ENCODE results near the gene AGXT.

Gene AGXT

DNA sequence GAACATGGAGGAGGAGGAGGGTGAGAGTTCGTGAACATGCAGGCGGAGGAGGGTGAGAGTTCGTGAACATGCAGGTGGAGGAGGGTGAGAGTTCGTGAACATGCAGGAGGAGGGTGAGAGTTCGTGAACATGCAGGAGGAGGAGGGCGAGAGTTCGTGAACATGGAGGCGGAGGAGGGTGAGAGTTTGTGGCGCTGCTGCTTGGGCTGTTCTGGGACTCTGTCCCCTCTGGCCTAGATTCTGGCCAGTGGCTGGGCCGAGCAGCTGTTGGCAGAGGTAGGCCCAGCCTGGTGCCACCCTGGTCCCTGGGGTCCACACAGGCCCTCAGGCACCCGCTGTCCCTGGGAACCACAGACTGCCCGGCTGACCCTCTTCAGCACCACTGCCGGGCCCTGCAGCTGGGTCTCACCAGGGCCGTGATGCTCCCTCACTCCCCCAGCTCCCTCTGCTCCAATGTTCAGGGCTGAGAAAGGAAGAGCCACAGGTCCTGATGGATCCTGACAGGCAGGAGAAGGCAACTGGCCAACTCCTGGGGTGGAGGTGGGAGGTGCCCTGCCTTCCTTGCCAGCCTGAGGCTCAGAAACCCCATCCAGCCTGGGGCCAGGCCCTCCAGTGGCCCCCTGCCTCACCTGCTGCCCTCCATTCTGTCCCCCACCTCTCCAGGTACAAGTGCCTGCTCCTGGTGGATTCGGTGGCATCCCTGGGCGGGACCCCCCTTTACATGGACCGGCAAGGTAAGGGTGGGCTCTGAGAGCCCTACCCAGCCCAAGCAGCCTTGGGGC, 3.9 kb downstream of the AGXT start:
- no peak overlapping the region for H3K4me3 Mint-ChIP-seq
- H3K27me3 Mint-ChIP-seq = no peaks in the 10 kb centered on the region
- no peaks in the 10 kb centered on the region for H3K4me1 Mint-ChIP-seq (ENCODE audit: low read depth)
- no peaks in the 10 kb centered on the region for H3K36me3 Mint-ChIP-seq (ENCODE audit: low read depth)
- no peaks in the 10 kb centered on the region for H3K9me3 Mint-ChIP-seq
- H3K27ac Mint-ChIP-seq = no peak overlapping the region

DNA sequence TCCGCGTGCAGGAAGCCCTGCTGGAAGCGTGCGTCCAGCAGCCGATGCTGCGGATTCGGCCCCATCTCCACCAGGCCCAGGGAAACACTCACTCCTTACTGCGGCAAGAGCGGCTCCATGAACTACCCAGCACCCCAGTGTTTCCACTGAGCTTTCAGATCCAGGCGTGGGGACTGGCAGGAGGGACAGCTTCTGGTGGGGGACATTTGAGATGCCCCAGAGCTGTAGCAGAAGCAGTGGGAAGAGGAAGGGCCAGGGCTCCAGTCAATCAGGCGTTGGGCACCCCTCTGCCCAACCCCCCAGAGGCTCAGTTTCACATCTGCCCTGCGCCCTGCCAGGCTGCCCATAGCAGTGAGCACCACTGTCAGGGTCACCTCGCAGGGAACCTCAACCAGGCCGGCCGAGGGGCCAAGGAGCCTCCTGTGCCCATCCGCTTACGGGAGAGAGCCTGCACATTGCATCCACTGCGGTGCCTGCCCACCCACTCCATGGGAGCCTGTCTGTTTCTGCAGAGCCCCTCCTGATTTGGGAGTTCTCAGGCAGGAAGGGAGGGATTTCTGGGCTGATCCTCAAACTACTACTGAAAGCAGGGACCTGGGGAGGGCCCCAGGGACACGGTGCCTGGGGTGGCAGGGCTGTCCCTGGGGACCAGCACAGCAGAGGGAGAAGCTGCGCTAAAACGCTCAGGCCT, 4.6 kb downstream of the AGXT start:
- H3K36me3 Mint-ChIP-seq (ENCODE audit: low read depth) = no peaks in the 10 kb centered on the region
- no peak overlapping the region for H3K27ac Mint-ChIP-seq
- no peaks in the 10 kb centered on the region for H3K4me1 Mint-ChIP-seq (ENCODE audit: low read depth)

DNA sequence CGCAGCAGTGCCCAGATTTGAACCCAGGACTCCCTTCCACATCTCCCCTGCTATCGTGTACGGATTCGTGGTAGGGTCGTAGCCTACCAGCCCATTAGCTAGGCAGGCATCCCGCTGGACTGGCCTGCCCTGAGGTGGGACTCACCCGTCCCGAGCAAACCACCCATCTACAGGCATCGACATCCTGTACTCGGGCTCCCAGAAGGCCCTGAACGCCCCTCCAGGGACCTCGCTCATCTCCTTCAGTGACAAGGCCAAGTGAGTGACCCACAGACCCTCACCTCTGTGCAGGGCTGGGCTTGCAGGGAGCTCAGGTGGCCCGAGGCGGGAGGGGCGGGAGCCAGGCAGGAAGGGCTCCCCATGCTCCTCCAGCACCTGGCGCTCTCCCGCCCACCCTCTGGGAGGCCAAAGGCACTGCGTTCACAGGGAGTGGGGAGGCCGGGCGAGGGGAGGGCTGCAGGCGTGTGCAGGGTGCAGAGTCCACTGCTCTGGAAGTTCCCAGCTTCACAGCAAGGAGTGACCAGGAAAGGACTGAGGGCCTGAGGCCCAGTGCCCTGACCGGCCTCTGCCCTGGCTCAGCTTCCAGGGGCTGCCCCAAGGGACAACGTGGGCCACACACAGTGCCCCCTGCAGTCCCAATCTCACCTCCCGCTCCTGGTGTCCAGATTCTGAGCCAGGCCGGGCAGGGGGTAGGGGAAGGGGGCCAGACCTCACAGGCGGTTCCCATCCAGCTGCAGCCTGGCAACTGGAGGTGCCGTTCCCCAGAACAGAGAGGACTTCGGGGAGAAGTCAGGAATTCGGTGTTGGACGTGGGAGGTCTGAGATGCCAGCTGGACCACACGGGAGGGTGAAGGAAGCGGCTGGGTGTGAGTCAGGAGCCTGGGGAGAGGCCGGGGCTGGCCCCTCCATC, 5.4 kb downstream of the AGXT start:
- no peaks in the 10 kb centered on the region for H3K4me1 Mint-ChIP-seq (ENCODE audit: low read depth)

More for the DNA sequence above, 4.6 kb downstream of the AGXT start:
- Mint-ChIP-seq H3K9me3 (no peaks in the 10 kb centered on the region), H3K27me3 (no peaks in the 10 kb centered on the region), H3K4me3 (no peak overlapping the region)

DNA sequence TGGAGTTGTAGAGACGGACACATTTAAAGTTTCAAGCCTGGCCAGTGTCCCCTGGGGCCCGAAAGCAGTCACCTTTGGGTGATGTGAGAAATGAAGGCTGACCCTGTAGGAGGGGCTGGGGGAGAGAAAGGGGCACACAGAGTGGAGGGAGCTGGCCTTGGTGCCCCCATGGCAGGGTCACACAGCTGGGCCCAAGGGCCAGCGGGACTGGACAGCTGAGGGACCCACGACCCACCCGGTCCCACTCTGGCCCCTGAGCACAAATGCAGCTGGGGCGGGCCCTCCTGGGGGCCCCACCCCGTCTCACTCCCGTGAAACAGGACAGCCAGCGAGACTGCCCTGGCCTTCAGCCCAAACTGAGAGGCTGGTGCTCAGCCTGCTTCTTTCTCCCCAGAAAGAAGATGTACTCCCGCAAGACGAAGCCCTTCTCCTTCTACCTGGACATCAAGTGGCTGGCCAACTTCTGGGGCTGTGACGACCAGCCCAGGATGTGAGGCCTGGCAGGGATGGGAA, 6.1 kb downstream of the AGXT start:
- Mint-ChIP-seq H3K9me3 (no peaks in the 10 kb centered on the region), H3K36me3 (ENCODE audit: low read depth) (no peaks in the 10 kb centered on the region), H3K27me3 (no peaks in the 10 kb centered on the region), H3K27ac (no peak overlapping the region), H3K4me1 (ENCODE audit: low read depth) (no peaks in the 10 kb centered on the region), H3K4me3 (no peak overlapping the region)

More for the DNA sequence above, 5.4 kb downstream of the AGXT start:
- Mint-ChIP-seq H3K4me3 (no peak overlapping the region), H3K27ac (no peak overlapping the region), H3K36me3 (ENCODE audit: low read depth) (no peaks in the 10 kb centered on the region), H3K9me3 (no peaks in the 10 kb centered on the region), H3K27me3 (no peaks in the 10 kb centered on the region)

DNA sequence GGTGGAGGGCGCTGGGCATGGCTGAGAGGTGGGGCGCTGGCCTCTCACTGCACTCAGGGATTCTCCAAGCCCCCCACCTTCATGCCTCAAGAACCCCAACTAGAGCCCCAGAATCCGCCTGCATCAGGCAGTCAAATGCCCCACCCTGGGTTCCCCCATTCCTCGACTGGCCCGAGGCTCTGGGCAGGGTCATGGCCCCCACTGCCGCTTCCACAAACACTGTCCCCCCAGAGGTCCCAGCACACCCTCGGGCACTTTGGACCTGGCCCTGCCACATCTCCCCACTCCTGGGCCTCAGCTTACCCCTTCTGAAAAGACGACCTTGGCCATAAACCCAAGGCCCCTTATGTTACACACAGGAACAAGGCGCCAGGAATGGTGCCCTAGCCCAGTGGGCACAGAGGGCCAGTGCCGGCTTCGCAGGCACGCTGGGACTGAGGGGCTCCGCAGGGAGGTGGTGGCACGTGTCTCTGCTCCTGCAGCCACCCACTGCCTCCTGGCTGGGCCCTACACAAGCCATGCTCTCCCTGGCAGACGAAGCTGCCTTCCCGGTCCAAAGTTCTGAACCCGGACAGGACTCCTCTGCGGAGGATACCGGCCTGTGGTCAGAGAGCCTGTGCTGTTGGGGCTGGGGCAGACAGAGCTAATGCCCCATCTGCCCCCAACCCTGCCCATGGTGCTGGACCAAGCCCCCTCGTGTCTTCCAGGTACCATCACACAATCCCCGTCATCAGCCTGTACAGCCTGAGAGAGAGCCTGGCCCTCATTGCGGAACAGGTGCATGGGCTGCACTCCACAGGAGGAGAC, 6.8 kb downstream of the AGXT start:
- no peak overlapping the region for H3K27ac Mint-ChIP-seq
- no peaks in the 10 kb centered on the region for H3K9me3 Mint-ChIP-seq
- no peak overlapping the region for H3K4me3 Mint-ChIP-seq
- H3K4me1 Mint-ChIP-seq (ENCODE audit: low read depth) = no peaks in the 10 kb centered on the region
- H3K27me3 Mint-ChIP-seq = no peaks in the 10 kb centered on the region
- H3K36me3 Mint-ChIP-seq (ENCODE audit: low read depth) = no peaks in the 10 kb centered on the region

DNA sequence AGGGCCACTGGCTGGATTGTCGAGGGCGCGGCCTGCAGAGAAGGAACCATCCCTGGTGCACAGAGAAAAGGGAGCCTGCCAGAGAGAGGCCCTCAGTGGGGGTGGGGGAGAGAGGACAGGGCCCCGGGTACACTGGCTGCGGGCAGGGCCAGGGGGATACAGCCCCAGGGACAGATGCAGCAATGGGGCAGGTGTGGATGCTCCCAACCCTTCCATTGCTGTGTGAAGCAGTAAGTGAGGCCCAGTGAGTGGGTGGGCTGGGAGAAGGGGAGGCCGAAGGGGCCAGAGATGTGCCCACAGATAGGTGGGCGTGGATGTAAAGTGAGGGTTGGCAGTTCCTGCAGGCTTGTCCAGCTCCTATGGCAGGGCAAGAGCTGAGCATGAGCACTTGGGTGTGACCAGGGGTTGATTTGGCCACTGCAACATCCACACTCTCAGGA, 7.4 kb downstream of the AGXT start:
- H3K27ac Mint-ChIP-seq = no peak overlapping the region
- no peaks in the 10 kb centered on the region for H3K9me3 Mint-ChIP-seq
- no peaks in the 10 kb centered on the region for H3K4me1 Mint-ChIP-seq (ENCODE audit: low read depth)
- H3K4me3 Mint-ChIP-seq = no peak overlapping the region
- H3K27me3 Mint-ChIP-seq = no peaks in the 10 kb centered on the region
- H3K36me3 Mint-ChIP-seq (ENCODE audit: low read depth) = no peaks in the 10 kb centered on the region

DNA sequence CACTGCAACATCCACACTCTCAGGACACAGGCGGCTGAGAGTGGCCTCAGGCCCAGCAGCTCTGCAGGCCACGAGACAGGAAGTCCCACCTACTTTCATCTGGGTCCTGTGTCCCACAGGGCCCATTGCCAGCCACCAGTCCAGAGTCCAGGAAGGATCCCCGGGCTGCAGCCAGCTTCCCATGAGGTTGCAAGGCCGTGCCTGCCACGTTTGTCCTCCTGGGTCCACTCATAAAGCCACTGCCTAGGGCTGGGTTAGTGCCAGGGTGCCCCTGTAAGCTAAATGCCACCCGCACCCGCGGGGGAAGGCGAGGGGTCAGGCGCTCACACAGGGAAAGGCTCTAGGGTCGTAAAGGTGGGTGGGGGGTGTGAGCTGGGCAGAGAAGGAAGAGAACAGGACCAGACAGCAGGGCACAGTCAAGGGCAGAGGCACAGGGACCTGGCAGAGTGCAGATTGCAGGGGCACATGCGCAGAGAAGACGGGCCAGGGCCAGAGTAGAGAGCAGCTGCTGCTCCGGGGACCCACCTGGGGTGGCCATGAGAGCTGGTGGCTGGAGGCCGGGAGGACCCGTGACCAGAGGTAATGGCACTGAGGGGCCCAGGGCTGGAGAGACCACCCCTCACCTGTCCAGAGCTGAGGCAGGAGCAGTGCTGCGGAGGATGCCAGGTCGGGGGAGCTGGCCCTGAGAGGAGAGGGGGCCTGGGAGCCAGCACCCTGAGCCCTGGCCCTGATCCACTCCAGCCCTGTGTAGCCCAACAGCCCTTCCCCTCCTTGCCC, 8.0 kb downstream of the AGXT start:
- Mint-ChIP-seq H3K4me3 (no peak overlapping the region), H3K27ac (no peak overlapping the region), H3K27me3 (no peaks in the 10 kb centered on the region), H3K36me3 (ENCODE audit: low read depth) (no peaks in the 10 kb centered on the region), H3K9me3 (no peaks in the 10 kb centered on the region), H3K4me1 (ENCODE audit: low read depth) (no peaks in the 10 kb centered on the region)

DNA sequence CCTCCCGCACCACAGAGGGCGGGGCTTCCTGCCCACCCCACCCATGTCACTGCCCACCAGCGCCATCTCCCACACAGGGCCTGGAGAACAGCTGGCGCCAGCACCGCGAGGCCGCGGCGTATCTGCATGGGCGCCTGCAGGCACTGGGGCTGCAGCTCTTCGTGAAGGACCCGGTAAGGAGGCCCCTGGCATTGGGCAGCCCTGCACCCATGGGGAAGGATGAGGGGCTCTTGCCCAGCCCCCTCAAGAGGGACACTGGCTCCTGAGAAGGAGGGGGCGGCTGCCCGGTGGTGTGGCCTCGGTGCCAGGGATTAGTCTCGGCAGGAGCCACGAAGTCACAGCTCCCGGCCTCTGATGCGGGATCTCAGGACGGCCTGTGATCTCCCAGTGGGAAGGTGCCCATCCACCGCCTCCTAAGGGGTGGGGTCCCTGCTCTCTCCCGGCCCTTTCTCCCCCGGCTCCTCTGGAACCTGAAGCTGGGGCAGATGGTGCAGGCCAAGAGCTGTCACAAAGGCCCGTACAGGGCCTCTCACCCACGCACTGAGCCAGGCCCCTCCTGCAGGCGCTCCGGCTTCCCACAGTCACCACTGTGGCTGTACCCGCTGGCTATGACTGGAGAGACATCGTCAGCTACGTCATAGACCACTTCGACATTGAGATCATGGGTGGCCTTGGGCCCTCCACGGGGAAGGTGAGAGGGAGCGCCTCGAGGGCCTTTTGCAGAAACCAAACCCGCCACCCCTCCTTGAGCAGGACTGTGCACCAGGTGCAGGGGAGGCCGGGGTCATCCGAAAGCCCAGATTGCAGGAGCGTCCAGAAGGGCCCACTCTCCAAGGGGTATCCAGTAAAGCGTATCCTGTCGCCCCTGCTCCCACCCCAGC, 9.1 kb downstream of the AGXT start:
- H3K36me3 Mint-ChIP-seq (ENCODE audit: low read depth) = no peaks in the 10 kb centered on the region
- no peaks in the 10 kb centered on the region for H3K9me3 Mint-ChIP-seq
- H3K27me3 Mint-ChIP-seq = peaks cover 1% of the 10 kb centered on the region
- no peaks in the 10 kb centered on the region for H3K4me1 Mint-ChIP-seq (ENCODE audit: low read depth)
- H3K27ac Mint-ChIP-seq = no peak overlapping the region
- no peak overlapping the region for H3K4me3 Mint-ChIP-seq

DNA sequence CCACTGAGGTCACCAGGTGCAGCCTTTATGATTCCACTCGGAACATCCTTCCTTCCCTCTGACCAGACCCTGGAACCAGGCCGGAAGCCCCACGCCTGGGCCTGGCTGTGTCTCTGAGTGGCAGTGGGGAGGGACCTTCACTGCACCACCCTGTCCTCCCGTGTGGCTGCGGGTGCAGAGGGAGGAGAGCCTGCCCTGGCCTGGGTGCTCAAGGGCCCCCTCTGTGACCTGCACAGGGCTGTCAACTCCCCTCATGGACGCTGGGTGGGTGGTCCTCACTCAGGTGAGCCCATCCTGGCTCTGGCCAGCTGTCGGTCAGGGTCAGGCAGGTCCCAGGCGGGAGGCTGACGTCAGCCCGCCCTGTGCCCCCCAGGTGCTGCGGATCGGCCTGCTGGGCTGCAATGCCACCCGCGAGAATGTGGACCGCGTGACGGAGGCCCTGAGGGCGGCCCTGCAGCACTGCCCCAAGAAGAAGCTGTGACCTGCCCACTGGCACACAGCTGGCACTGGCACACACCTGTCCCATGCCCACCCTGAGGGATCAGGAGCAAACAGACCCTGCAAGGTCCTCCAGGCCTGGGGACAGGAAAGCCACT, 9.8 kb downstream of the AGXT start:
- Mint-ChIP-seq H3K27me3 (peaks cover 3% of the 10 kb centered on the region), H3K36me3 (ENCODE audit: low read depth) (no peaks in the 10 kb centered on the region)

DNA sequence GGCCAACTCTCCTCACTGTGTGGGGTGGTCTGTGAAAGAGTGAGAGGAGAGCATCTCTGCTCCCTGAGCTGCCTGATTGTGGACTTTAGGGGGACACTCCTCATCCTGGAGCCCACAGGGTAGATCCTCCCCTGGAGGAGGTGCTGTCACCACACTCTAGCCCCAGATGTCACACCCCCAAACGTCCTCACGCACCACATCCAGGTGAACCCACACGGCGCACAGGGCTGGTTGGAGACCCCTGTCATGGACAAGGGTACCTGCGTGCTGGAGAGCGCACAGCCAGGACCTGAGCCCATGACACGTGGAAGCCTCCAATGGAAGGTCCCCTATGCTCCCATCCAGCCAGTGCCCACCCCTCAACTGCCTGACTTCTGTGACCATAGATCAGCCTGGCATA, 10.5 kb downstream of the AGXT start:
- H3K36me3 Mint-ChIP-seq (ENCODE audit: low read depth) = no peaks in the 10 kb centered on the region
- H3K27me3 Mint-ChIP-seq = peaks cover 3% of the 10 kb centered on the region
- no peak overlapping the region for H3K27ac Mint-ChIP-seq
- H3K4me3 Mint-ChIP-seq = no peak overlapping the region
- H3K9me3 Mint-ChIP-seq = no peaks in the 10 kb centered on the region
- no peaks in the 10 kb centered on the region for H3K4me1 Mint-ChIP-seq (ENCODE audit: low read depth)

More for the DNA sequence above, 9.8 kb downstream of the AGXT start:
- no peak overlapping the region for H3K4me3 Mint-ChIP-seq
- H3K27ac Mint-ChIP-seq = no peak overlapping the region
- H3K9me3 Mint-ChIP-seq = no peaks in the 10 kb centered on the region
- no peaks in the 10 kb centered on the region for H3K4me1 Mint-ChIP-seq (ENCODE audit: low read depth)

DNA sequence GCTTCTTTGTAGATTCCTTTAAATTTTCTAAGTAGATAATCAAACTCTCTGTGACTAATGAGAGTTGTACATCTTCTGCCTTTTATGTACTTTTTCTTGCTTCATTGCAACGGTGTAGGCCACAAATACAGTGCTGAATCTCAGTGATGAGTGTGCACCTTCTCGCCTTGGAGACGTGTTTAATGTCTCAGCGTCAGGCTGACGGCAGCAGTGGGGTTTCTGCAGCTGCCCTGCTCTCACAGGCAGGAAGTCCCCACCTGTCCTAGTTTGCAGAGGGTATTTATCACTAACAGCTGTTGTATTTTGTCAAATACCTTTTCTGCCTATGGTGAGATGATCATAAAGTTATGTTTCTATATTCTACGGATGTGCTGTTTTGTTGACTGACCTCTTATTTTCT, 13.3 kb downstream of the AGXT start:
- Mint-ChIP-seq H3K9me3 (no peaks in the 10 kb centered on the region), H3K27me3 (peaks cover 3% of the 10 kb centered on the region), H3K4me3 (no peak overlapping the region), H3K4me1 (ENCODE audit: low read depth) (no peaks in the 10 kb centered on the region), H3K27ac (no peak overlapping the region), H3K36me3 (ENCODE audit: low read depth) (no peaks in the 10 kb centered on the region)

DNA sequence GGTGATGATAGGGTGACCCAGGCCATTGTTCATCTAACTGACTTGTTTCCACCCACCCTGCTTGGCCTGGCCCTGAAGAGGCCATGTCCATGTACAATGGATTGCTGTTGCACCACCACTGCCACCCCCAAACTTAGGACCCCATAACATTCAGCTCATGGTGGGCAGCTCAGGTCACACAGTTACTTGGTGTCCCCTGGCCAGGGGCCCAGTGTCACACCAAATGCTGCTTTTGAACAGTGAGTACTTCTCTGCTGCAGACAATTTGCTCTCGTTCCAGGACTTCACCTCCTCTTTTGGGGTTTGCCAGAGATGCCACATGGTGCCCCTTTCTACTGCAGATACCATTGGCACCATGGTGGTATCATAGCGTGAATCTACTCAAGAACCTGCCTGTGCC, 15.6 kb downstream of the AGXT start:
- H3K36me3 Mint-ChIP-seq (ENCODE audit: low read depth) = no peaks in the 10 kb centered on the region
- H3K27me3 Mint-ChIP-seq = peaks cover 3% of the 10 kb centered on the region
- no peak overlapping the region for H3K4me3 Mint-ChIP-seq
- H3K9me3 Mint-ChIP-seq = no peaks in the 10 kb centered on the region
- H3K4me1 Mint-ChIP-seq (ENCODE audit: low read depth) = no peaks in the 10 kb centered on the region
- no peak overlapping the region for H3K27ac Mint-ChIP-seq
